ENCODE measurements around the gene HMGCS1.

GRCh38 chr5:43354774-43355173 lies 41.6 kb upstream of the HMGCS1 start:
- TF ChIP-seq ARID3B (CRISPR knock-in tag; IDR thresholded peaks at IDR 0.05; ENCODE audit: borderline replicate concordance) (no peak), CTCF (IDR thresholded peaks at IDR 0.05 in 2 of 3, conservative IDR thresholded peaks at IDR 0.05 in 1 of 3; ENCODE audit: insufficient read depth in 2 of 3, low read depth in 1 of 3, low read length in 3 of 3) (no peak), KDM5B (IDR thresholded peaks at IDR 0.05; ENCODE audit: insufficient replicate concordance, low read depth, low read length) (no peak), MYNN (IDR thresholded peaks at IDR 0.05) (no peak), MYNN (CRISPR knock-in tag; IDR thresholded peaks at IDR 0.05) (no peak), THRB (CRISPR knock-in tag; conservative IDR thresholded peaks at IDR 0.05) (no peak)
